Dendritic cell treated with granulocyte-macrophage colony-stimulating factor and Interleukin-4, amounts not matched to agents 40 ng/mL and 50 ng/mL, for 4 days (primary cell): ENCODE results near the gene SEC22A.

Experiments used
- H3K27ac Mint-ChIP-seq: one replicate; pipeline ENCODE4 v1.8.0; 2022; ENCODE audit warnings: mild to moderate bottlenecking, mixed read lengths
- H3K27me3 Mint-ChIP-seq: one replicate; pipeline ENCODE4 v1.8.0; 2022; ENCODE audit warnings: mild to moderate bottlenecking, mixed read lengths
- H3K36me3 Mint-ChIP-seq: one replicate; pipeline ENCODE4 v1.8.0; 2022; ENCODE audit warnings: low read depth, mixed read lengths
- H3K4me1 Mint-ChIP-seq: one replicate; pipeline ENCODE4 v1.8.0; 2022; ENCODE audit warnings: low read depth, mixed read lengths
- H3K4me3 Mint-ChIP-seq: one replicate; pipeline ENCODE4 v1.8.0; 2022; ENCODE audit warnings: mild to moderate bottlenecking, moderate library complexity, mixed read lengths
- H3K9me3 Mint-ChIP-seq: one replicate; pipeline ENCODE4 v1.8.0; 2022; ENCODE audit warnings: mixed read lengths
- intact Hi-C: fragments of 100-400 bp; cut with micrococcal nuclease; formaldehyde crosslinking; loops from one replicate; pipeline ENCODE4 v1.15.0; 2022

Gene SEC22A

DNA sequence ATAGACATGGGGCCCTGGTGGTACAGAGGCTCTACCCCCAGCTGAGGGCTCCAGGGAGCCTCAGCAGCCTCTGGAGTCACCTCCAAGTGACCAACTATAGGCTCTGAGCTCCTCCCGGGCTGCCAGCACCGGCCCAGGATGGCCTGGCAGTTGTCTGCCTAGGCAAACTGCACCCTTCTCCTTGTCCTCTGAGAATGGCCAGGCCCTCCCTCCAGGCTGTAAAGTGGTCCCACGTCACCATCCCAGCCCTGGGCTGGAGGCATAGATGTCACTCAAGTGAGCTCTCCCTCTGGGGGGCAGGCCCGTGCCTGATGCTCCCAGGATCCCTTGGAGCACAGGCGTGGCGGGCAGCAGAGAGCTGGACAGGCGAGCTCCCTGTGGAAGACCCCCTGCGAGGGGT lies 120.1 kb downstream of the SEC22A start:
- no peak overlapping the region for H3K4me3 Mint-ChIP-seq
- no peaks in the 10 kb centered on the region for H3K9me3 Mint-ChIP-seq
- intact Hi-C loops: no loop called here
- H3K27me3 Mint-ChIP-seq: peaks cover 6% of the 10 kb centered on the region
- no peak overlapping the region for H3K27ac Mint-ChIP-seq
- no peaks in the 10 kb centered on the region for H3K36me3 Mint-ChIP-seq
- H3K4me1 Mint-ChIP-seq: peaks cover 5% of the 10 kb centered on the region

DNA sequence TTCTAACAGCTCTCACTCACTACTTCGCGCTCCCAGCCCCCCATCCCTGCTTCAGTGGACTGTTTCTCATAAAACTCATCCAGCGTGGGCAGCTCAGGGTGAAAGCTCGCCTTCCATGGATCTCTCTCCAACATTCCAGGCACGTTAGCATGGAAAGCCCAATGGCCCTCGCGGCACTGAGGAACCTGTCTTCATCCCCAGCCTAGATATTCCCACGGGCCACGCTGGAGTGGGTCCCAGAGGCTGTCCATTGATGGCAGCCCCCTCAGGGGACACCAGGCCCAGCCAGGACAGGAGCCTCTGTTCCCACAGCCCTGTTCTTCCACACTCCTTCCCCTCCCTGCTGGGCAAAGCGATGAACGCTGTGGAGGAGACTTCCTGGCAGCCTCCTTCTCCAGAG lies 121.1 kb downstream of the SEC22A start:
- no peak overlapping the region for H3K4me3 Mint-ChIP-seq
- H3K4me1 Mint-ChIP-seq: peaks cover 15% of the 10 kb centered on the region
- H3K9me3 Mint-ChIP-seq: no peaks in the 10 kb centered on the region
- no peaks in the 10 kb centered on the region for H3K36me3 Mint-ChIP-seq
- intact Hi-C loops: no loop called here
- peaks cover 10% of the 10 kb centered on the region for H3K27me3 Mint-ChIP-seq
- H3K27ac Mint-ChIP-seq: no peak overlapping the region
